ENCODE results near the gene RAET1E.
"Not testable (repeated sequence)": the region's sequence is repeated elsewhere in the genome, so short reads cannot be mapped to it uniquely, and the experiment has no call there.

Gene RAET1E

GRCh38 chr6:149897855-149898744, at the start of gene RAET1E:
TSS of gene RAET1E (minus strand) at chr6:149898113. CDS start at chr6:149890901, 7,212 bp downstream.
- DNase-seq (ENCODE audit: low read depth): no peak

DNA sequence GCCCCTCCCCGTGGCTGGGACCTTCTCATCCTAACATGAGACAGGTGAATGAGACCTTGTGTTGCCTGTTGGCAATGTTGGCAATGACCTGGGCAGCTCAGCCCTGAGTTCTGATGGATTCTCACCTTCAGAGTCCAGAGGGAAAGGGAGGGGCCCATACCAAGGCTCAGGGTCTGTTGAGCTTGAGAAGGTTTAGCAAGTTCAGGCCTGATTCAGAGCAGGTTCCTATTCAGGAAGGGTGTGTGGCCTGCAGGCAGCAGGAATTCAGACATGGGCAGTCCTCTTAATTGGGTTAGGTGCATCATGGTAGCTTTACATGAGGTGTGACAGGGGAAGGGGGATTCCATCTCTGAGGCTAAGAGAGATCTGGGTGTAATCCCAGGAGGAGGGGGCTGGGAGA, 49.6 kb upstream of the RAET1E start:
- not testable (repeated sequence) for DNase-seq (ENCODE audit: low read depth)

DNA sequence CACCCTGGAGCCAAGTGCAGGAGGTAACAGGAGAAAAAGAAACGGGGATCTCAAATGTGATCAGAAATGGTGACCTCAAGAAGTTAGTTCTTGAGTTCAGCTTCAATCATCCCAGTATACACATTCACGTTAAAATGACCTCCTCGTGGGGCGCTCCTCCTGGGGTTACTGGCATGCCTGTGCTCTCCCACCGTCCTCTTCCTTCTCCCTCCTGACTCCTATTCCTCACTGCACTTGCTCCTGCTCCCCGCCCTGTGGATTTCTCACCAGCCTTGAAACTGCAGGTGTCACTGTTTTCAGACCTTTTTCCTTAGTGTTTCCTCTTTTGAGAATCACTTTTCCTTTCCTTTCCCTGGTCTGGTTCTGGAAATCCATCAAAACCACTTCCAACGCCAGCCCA, 48.7 kb upstream of the RAET1E start:
- not testable (repeated sequence) for DNase-seq (ENCODE audit: low read depth)

DNA sequence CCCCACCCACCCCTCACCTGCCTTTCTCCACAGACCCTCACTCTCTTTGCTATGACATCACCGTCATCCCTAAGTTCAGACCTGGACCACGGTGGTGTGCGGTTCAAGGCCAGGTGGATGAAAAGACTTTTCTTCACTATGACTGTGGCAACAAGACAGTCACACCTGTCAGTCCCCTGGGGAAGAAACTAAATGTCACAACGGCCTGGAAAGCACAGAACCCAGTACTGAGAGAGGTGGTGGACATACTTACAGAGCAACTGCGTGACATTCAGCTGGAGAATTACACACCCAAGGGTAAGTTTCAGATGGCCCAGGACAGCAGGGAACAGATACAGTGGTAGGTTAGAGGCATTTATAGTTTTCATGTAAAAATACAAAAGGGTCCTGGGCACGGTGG, 47.4 kb upstream of the RAET1E start:
- DNase-seq (ENCODE audit: low read depth): not testable (repeated sequence)

DNA sequence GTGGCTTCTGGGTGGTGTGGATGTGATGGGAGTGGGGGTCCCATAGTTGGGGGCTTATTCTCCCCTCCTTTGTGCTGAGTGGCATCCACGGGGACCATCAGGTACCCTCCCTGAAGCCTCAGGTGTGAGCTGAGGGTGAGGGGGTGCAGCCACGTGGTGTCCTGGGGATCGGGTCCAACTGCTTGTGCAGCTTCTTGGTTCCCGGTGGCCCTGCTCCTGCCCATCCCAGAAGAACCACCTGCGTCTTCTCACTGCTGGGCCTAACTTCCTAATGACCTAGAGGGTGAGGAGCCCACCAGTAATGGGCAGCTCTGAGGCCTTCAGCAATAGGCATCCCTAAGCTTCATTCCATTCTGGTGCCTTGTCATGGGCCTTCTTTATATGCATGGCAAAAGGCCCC, 45.4 kb upstream of the RAET1E start:
- DNase-seq (ENCODE audit: low read depth): not testable (repeated sequence)

DNA sequence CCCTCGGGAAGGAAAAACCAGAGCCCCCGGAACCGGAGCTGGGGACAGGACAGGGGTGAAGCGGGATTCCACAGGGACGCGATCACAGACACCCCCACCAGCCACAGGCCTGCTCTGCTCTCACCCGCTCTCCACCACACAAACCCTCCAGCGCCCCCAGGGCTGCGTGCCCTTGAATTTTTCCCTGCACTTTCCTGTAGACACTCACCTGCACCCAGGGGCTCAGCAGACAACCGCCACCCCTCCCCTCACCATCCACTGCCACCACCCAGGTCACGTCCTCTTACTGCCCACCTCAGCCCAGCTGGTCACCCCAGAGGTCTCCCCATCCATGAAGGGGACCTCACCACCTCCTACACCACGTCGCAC, 44.5 kb upstream of the RAET1E start:
- no peak for DNase-seq (ENCODE audit: low read depth)

GRCh38 chr6:149941583-149942460, 43.9 kb upstream of the RAET1E start, which contains the start of gene ULBP2:
TSS of gene ULBP2 (plus strand) at chr6:149942014. CDS start at chr6:149942073, 59 bp downstream.
- DNase-seq (ENCODE audit: low read depth): peak; percentile 98

DNA sequence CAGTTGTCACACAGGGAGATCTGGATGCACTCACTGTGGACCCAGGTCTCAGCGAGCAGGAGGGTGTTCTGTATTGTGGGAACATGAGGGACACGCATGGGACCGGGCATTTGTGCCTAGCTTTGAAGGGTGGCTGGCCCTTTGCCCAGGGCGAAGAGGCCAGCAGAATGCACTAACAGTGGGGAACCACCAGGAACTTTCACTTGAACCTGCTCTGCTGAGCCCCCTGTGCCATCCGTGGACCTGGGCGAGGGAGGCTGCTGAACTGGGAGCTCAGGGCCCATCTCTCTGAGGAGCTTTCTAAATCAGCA, 42.7 kb upstream of the RAET1E start:
- DNase-seq (ENCODE audit: low read depth): no peak

GRCh38 chr6:149939909-149940671, 42.2 kb upstream of the RAET1E start:
- no peak for DNase-seq (ENCODE audit: low read depth)

DNA sequence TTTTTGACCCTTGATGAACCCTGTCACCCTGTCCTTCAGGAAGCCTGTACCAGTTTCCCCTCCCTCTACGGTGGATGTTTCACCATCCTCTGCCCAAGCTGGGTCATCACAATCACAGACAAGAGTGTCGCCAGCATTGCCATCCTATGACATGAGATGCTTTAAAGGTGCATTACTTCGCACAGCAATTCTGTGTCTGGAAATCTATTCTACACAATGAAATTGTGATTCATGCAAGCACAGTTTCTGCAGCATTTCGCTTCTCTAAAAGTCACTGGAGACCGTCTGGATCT, 41.4 kb upstream of the RAET1E start:
- DNase-seq (ENCODE audit: low read depth): no peak

- DNase-seq (ENCODE audit: low read depth): peak; percentile 23
These were observed 40.9 kb upstream of the RAET1E start for GRCh38 chr6:149938571-149939355.

- DNase-seq (ENCODE audit: low read depth): not testable (repeated sequence)
These were observed 40.2 kb upstream of the RAET1E start for GRCh38 chr6:149938013-149938570.

DNA sequence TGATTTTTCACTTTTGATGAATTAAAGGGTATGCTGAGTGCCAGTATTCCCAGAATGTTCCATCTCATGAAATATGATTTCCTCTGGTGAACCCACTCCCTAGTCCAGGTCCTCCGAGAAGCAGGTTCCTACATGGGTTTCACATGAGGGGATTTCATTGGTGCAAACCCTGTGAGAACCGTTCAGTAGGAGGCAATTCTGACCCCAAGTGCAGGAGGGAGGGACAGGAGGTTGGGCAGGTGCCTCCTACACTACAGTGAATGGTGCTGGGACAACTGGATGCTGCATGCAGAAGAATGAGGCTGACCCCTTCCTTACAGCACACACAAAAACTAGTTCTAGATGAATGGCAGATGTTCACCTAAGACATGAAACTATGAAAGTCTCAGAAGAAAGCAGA, 38.8 kb upstream of the RAET1E start:
- no peak for DNase-seq (ENCODE audit: low read depth)

DNA sequence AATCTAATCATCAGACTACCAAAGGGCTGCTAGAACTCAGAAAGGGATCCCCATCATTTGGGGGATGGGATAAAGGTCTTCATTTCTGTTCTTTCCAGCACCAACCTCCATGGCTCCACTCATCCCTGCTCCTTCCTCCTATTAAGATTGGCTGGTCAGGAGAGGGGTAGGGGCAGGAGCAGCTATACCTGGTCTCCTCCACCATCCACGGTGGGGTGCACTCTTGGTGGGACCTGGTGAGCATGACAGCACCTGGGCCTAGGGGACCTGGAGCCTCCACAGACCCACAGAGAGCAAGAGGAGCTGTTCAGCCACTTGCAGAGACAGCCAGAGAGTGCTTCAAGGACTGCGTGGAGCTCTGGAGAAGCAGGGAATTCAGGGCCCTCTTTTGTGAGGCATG, 37.8 kb upstream of the RAET1E start:
- DNase-seq (ENCODE audit: low read depth): no peak

- DNase-seq (ENCODE audit: low read depth): peak; percentile 41
These were observed 37.3 kb upstream of the RAET1E start for GRCh38 chr6:149935246-149935645.

- DNase-seq (ENCODE audit: low read depth): peak; percentile 73
These were observed 36.6 kb upstream of the RAET1E start for GRCh38 chr6:149934249-149935156.

- no peak for DNase-seq (ENCODE audit: low read depth)
These were observed 35.5 kb upstream of the RAET1E start for GRCh38 chr6:149933461-149933860.

- DNase-seq (ENCODE audit: low read depth): no peak
These were observed 35.1 kb upstream of the RAET1E start for GRCh38 chr6:149933036-149933435.

GRCh38 chr6:149931501-149931900, 33.6 kb upstream of the RAET1E start:
- no peak for DNase-seq (ENCODE audit: low read depth)

DNA sequence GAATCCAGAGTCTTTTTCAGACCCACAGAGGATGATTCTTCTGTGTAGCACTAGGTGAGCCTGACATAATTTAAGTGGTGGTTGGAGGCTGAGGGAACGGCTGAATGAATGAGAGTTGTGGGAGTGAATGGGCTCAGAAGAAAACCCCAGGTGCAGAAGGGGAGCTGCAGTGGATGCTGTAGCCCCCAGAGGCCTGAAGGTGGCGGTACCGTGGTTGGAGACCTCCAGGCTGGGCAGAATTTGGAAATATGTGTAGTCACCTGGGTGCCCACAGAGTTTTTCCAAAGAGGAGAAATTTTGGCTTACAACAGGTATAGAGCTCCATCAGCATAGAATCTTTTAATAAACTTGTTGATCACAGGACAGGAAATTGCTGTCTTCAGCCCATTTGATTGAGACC, 31.5 kb upstream of the RAET1E start:
- no peak for DNase-seq (ENCODE audit: low read depth)
